ENCODE measurements around the gene MPHOSPH9.
A peak's percentile ranks its signal among the peaks of the same experiment; 100 is the strongest.

Gene MPHOSPH9, protein sequence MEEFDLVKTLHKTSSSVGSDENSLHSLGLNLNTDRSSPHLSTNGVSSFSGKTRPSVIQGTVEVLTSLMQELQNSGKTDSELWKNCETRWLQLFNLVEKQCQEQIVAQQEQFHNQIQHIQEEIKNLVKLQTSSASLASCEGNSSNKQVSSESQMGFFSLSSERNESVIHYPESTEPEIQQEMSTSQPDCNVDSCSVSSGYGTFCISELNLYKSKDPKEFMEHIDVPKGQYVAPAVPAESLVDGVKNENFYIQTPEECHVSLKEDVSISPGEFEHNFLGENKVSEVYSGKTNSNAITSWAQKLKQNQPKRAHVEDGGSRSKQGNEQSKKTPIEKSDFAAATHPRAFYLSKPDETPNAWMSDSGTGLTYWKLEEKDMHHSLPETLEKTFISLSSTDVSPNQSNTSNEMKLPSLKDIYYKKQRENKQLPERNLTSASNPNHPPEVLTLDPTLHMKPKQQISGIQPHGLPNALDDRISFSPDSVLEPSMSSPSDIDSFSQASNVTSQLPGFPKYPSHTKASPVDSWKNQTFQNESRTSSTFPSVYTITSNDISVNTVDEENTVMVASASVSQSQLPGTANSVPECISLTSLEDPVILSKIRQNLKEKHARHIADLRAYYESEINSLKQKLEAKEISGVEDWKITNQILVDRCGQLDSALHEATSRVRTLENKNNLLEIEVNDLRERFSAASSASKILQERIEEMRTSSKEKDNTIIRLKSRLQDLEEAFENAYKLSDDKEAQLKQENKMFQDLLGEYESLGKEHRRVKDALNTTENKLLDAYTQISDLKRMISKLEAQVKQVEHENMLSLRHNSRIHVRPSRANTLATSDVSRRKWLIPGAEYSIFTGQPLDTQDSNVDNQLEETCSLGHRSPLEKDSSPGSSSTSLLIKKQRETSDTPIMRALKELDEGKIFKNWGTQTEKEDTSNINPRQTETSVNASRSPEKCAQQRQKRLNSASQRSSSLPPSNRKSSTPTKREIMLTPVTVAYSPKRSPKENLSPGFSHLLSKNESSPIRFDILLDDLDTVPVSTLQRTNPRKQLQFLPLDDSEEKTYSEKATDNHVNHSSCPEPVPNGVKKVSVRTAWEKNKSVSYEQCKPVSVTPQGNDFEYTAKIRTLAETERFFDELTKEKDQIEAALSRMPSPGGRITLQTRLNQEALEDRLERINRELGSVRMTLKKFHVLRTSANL

GRCh38 chr12:123232807-123233504 lies at the start of gene MPHOSPH9, which contains the start of gene MTRFR:
Gene MPHOSPH9 (minus strand): TSS chr12:123233141. CDS start chr12:123230364, 2,777 bp downstream.
Gene MTRFR (plus strand): TSS chr12:123233436. CDS start chr12:123253675, 20,239 bp downstream.
- peak; percentile 99 for DNase-seq (ENCODE audit: low spot score)

- DNase-seq (ENCODE audit: low spot score) = no peak
Measured at GRCh38 chr12:123282111-123282510, 49.2 kb upstream of the MPHOSPH9 start.

GRCh38 chr12:123280971-123281370 lies 48.0 kb upstream of the MPHOSPH9 start:
- DNase-seq (ENCODE audit: low spot score) = no peak

GRCh38 chr12:123278101-123278627 lies 45.2 kb upstream of the MPHOSPH9 start:
- DNase-seq (ENCODE audit: low spot score) = no peak

GRCh38 chr12:123273166-123273565 lies 40.2 kb upstream of the MPHOSPH9 start:
- DNase-seq (ENCODE audit: low spot score) = no peak

DNA sequence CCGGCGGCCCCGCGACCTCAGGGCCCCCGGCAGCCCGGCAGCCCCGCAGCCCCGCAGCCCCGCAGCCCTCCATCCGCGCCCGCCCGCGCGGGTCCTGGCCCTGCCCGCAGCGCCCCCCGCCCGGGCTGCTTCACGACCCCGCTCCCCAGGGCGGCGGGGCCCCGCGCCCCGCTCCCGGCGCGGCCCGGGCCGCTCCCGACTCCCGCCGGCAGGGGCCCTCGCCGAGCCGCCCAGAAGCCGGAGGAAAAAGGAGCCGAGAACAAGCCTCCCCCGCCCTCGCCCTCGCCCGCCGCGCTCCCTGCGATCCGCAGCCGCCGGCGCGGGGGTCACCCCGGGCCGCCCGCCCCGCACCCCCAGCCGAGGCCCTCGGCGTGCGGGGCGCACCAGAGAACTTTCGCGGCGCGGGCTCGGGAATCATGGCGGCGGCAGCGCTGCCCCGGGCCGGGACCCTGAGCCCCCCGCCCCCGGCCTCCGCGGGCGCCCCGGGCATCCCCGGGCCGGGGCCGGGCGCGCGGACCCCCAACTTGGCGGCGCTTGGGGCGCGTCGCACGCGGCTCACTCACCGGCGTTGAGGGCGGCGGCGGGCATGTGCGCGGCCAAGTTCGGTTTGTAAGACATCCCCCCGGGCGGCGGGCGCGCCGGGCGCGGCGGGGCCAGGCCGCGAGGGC lies 38.2 kb upstream of the MPHOSPH9 start:
- peak; percentile 78 for DNase-seq (ENCODE audit: low spot score)

DNA sequence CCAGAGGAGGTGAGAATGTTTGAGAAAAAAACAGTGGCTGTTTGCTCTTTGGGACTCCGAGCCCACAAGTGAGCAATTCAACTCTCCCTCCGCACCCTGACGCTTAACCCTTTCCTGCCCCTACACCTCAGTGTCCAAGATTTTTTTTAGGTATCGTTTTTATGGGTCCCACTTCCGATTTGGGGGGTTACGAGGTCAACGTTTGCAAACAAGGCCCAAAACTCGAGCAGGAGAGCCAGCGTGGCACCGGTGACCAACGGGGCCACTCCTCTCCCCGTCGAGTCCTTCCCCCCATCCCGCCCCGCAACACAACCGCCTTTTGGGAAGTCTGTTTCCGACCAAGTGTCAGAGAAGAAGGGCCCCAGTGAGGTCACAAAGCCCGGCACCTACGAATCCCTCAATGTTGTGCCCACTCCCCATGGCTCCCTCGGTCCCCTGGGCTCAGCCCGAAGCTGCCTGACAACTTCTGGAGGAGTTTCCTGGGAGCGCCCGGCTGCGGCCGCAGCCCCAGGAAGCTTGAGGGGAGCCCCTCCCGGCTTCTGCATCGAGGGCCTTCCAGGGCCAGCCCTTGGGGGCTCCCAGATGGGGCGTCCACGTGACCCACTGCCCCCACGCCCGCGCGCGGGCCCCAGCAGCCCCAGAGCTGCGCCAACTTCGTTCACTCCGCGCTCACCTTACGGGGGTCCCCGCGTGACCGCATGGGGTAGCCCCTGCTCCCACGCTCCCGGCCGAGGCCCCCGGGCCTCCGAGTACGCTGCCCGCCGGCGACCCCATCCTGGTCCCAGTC lies 37.5 kb upstream of the MPHOSPH9 start:
- no peak for DNase-seq (ENCODE audit: low spot score)

GRCh38 chr12:123269896-123270213 lies 36.9 kb upstream of the MPHOSPH9 start:
- no peak for DNase-seq (ENCODE audit: low spot score)

DNA sequence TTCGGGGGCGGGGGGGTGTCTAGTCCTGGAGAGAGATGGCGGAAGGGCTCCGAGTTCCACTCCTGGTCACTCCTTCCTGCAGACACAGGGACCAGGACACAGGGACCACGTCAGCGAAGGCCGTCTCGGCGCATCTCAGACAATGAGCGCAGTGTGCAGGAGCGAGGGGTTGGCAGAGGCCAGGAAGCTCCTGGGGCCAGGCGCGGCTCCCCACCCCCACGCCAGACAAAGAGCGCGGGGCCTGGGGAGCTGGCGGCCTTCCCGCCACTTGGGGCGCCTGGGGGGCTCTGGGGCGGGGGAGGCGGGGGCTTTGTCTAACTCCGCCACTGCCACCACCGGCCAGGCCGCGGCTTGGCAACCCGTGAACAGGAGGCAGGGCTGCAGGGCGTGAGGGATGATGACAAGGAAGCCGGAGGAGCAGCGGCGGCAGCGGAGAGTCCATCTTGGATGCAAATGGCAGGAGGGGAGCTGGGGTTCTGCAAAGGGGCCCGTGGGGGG lies 36.5 kb upstream of the MPHOSPH9 start:
- DNase-seq (ENCODE audit: low spot score) = peak; percentile 90

- DNase-seq (ENCODE audit: low spot score) = no peak
Measured at GRCh38 chr12:123268850-123269249, 35.9 kb upstream of the MPHOSPH9 start.

DNA sequence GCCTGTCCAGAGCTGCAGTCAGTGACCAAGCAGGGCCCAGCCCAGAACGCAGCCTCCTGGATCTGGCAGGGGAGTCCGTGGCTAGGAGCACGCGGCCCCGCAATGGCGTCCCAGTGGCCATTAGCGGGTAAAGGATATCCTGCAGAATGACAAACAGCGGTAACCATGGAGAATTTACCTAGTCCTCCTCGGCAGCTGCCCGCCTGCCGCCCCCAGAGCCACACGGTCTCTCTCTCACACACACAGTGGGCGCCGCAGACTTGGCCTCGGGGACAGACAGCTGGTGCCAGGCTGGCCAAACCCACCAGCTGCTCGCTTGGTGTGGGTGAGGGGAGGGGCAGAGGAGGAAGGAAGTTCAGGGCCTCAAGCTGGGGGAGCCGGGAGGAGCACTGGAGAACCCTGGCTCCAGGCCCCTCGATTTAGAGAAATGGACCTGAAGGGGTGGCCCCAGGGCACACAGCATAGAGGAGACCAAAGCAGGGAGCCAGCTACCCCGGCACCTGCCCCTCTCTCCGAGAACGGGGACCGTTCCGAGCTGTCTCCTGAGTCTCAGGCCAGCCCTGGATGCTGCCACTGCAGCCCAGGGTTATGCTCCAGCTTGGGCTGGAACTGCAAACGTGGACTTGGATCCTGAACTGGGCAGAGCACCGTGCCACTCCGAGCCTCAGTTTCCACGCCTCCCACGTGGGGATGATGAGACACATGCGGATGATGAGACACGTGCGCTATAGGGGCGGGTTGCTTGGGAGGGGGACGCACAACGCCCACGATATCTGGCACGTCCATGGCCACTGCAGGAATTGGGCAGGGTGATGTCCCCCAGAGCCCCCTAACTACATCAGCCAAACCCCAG lies 35.3 kb upstream of the MPHOSPH9 start:
- peak; percentile 81 for DNase-seq (ENCODE audit: low spot score)

- DNase-seq (ENCODE audit: low spot score) = no peak
Measured at GRCh38 chr12:123267335-123267920, 34.5 kb upstream of the MPHOSPH9 start.

DNA sequence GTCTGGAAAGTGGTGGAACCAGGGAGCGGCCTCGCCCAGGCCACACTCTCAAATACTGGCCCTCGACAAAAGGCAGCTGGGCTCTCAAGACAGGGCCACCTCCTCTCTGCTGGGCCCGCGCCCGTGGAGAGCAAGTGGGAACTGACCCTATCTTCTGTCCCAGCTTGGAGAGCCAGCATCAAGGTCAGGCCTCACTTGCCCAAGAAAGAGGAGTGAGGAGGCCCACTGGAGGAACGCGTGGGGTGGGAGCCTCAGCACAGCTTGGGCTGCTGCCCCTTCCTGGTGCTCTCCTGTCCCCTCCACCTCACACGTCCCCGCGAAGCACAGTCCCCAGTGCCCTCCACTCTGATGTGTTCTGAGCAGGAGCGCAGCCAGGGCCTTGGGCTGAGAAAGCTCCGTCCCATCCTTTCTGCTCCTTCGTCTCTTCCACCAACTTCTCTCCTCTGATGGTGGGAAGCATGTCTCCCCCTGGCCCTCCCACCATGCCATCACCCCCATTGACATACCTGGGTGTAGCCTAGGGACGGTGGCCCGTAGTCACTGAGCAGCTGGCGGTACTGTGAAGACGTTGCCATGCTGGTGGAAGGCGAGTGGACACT lies 33.8 kb upstream of the MPHOSPH9 start:
- DNase-seq (ENCODE audit: low spot score) = no peak

DNA sequence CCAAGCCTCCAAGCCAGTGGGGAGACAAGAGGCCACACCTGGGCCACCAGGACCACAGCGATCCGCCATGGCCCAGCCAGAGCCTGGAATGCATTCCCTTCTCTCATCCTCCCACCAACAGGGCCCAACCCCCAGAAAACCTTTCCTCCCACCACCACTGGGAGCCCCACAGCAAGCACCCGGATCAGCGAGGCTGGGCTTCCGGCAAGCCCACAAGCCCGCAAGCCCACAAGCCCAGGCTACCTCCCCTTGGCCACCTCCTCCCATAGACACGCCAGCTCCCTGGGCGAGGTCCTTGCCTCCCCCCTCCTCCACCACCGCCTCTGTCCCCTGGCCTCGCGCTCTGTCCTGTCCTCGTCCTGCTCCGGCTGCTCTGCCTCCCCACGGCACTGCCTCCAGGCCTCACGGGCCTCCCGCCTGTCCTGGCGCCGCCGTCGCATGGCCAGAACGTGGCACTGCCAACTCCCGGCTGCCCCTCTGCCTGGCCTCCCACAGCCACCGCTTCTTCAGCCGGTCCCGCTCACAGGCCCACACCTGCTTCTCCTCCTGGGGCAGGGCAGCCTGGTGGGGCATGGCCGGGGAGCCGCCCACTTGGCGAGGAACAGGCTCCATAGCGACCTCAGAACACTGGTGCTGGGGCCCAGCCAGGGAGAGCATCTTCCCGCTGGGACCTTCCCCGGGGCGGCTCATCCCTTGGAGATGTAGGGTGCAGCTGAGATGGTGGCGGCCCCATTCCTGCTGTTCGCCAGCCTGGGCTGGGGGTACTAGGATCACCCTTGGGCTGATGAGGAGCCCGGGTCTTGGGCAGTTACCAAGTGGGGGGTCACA lies 33.1 kb upstream of the MPHOSPH9 start:
- no peak for DNase-seq (ENCODE audit: low spot score)

GRCh38 chr12:123264642-123265041 lies 31.7 kb upstream of the MPHOSPH9 start:
- DNase-seq (ENCODE audit: low spot score) = no peak

DNA sequence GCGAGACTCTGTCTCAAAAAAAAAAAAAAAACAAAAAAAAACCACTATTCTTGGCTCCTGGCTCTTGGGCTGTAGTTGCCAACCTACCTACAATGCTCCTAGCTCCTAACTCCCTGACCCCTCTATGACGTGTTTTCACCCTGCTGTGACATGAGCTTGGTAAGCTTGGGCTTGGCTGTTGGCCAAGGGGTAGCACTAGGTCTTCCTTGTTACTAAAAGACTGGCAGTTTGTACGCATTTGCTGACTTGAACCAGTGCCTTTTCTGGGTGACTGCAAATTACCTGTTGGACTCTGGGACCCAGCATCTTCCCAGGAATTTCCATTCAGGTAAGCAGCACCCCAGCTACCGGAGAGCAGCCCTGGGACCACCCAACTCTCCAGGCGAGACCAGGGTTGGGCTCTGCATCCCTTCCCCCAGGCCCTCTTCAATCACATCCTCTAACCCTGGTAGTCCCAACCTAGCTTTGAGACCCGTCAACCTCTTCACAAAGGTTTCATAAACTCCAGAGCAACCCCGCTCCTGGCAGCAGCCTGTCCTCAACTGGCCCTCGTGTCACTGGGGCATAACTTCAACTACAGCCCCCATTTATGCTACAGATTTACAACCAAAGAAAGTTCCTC lies 30.4 kb upstream of the MPHOSPH9 start:
- no peak for DNase-seq (ENCODE audit: low spot score)

GRCh38 chr12:123261196-123261595 lies 28.3 kb upstream of the MPHOSPH9 start:
- DNase-seq (ENCODE audit: low spot score) = no peak

Measured in left forelimb (tissue), 1 donor.